HepG2 (cell line): ENCODE results near the gene MRPL3. TPM values are rescaled to one million over a fixed set of nuclear protein-coding genes. Genes with fewer than 3 reads are reported as not detected.

Experiments
- HES4 ChIP-seq: sonication (generic); formaldehyde crosslinking; IDR thresholded peaks from 2 replicates; pipeline ENCODE4 v1.9.0; 2021; ENCODE audit warnings: mild to moderate bottlenecking, missing genetic modification reagents, borderline replicate concordance
- HNF4G ChIP-seq, 2 experiments: sonication (generic) in 1 of 2; formaldehyde crosslinking in 1 of 2; IDR thresholded peaks; 2 replicates each; pipeline versions ENCODE4 v1.4.0 to v1.6.1; 2011 to 2020; ENCODE audit warnings: borderline replicate concordance in 2 of 2, low read depth in 2 of 2, mild to moderate bottlenecking in 2 of 2, low read length in 1 of 2, missing genetic modification reagents in 1 of 2, moderate library complexity in 1 of 2
- NBN ChIP-seq: fragments of 450-650 bp; conservative IDR thresholded peaks from 2 replicates; pipeline ENCODE4 v1.6.1; 2017
- NFE2L1 ChIP-seq: sonication (generic); formaldehyde crosslinking; IDR thresholded peaks from 2 replicates; pipeline ENCODE4 v1.4.0; 2020; ENCODE audit warnings: missing genetic modification reagents, mild to moderate bottlenecking, borderline replicate concordance
- NFIC ChIP-seq: IDR thresholded peaks from 2 replicates; pipeline ENCODE4 v1.6.1; 2012; ENCODE audit warnings: mild to moderate bottlenecking, low read length, inconsistent platforms
- POLR2AphosphoS2 ChIP-seq: IDR thresholded peaks from 2 replicates; pipeline ENCODE4 v1.6.1; 2011; ENCODE audit warnings: low read depth, low read length, improper control_type of control experiment
- PRDM10 ChIP-seq: sonication (generic); formaldehyde crosslinking; IDR thresholded peaks from 2 replicates; pipeline ENCODE4 v1.4.0; 2020; ENCODE audit warnings: low read depth, missing genetic modification reagents
- RERE ChIP-seq: IDR thresholded peaks from 2 replicates; pipeline ENCODE4 v1.6.1; 2016; ENCODE audit warnings: low read depth, missing genetic modification reagents, missing compliant biosample characterization
- SMYD3 ChIP-seq: sonication (generic); formaldehyde crosslinking; IDR thresholded peaks from 2 replicates; pipeline ENCODE4 v1.8.1; 2023; ENCODE audit warnings: mild to moderate bottlenecking, missing genetic modification reagents
- SP140L ChIP-seq: sonication (generic); formaldehyde crosslinking; IDR thresholded peaks from 2 replicates; pipeline ENCODE4 v1.4.0; 2020; ENCODE audit warnings: missing genetic modification reagents, borderline replicate concordance
- U2AF2 ChIP-seq: fragments of 200-400 bp; formaldehyde crosslinking; IDR thresholded peaks from 2 replicates; pipeline ENCODE4 v1.6.1; 2017; ENCODE audit warnings: low read depth, mild to moderate bottlenecking, low read length
- XBP1 ChIP-seq: sonication (generic); formaldehyde crosslinking; IDR thresholded peaks from 2 replicates; pipeline ENCODE4 v1.5.0; 2020; ENCODE audit warnings: missing genetic modification reagents
- ZBTB49 ChIP-seq: sonication (generic); formaldehyde crosslinking; IDR thresholded peaks from 2 replicates; pipeline ENCODE4 v1.4.0; 2020; ENCODE audit warnings: missing genetic modification reagents, borderline replicate concordance
- ZFP36L2 ChIP-seq: sonication (generic); formaldehyde crosslinking; IDR thresholded peaks from 2 replicates; pipeline ENCODE4 v1.4.0; 2020; ENCODE audit warnings: missing genetic modification reagents
- ZNF333 ChIP-seq: sonication (generic); formaldehyde crosslinking; IDR thresholded peaks from 2 replicates; pipeline ENCODE4 v1.4.0; 2020; ENCODE audit warnings: mild to moderate bottlenecking, missing genetic modification reagents, borderline replicate concordance
- ZNF510 ChIP-seq: sonication (generic); formaldehyde crosslinking; IDR thresholded peaks from 2 replicates; pipeline ENCODE4 v1.4.0; 2020; ENCODE audit warnings: low read depth, mild to moderate bottlenecking, missing genetic modification reagents
- polyA plus RNA-seq, 8 experiments: library from polyadenylated mRNA; depleted of rRNA in 3 of 8; stranded (reverse) in 7 of 8; unstranded in 1 of 8; fragments of >200 nt; fragmentation: Illumina TruSeq in 4 of 8; extraction: Trizol in 4 of 8; gene quantifications; 2 replicates each; pipeline versions ENCODE4 v1.2.1 to v1.2.3, GENCODE V29; 2011 to 2016; ENCODE audit warnings: low read depth in 4 of 8, missing spikeins in 1 of 8, mixed read lengths in 1 of 8; ENCODE audit not compliant: insufficient read depth in 1 of 8
- total RNA-seq, 5 experiments: library from RNA; depleted of rRNA; stranded (reverse); fragments of >200 nt; fragmentation: Illumina TruSeq; extraction: Trizol; gene quantifications; 2 replicates each; pipeline ENCODE4 v1.2.3, GENCODE V29; 2016; ENCODE audit warnings: low read depth in 1 of 5

MRPL3 gene
- total and polyA plus RNA-seq, 2 of the 13 experiments (the other 11 are each of a cell fraction or from before 2014, with no cell fraction given): 114 to 172 TPM

DNA sequence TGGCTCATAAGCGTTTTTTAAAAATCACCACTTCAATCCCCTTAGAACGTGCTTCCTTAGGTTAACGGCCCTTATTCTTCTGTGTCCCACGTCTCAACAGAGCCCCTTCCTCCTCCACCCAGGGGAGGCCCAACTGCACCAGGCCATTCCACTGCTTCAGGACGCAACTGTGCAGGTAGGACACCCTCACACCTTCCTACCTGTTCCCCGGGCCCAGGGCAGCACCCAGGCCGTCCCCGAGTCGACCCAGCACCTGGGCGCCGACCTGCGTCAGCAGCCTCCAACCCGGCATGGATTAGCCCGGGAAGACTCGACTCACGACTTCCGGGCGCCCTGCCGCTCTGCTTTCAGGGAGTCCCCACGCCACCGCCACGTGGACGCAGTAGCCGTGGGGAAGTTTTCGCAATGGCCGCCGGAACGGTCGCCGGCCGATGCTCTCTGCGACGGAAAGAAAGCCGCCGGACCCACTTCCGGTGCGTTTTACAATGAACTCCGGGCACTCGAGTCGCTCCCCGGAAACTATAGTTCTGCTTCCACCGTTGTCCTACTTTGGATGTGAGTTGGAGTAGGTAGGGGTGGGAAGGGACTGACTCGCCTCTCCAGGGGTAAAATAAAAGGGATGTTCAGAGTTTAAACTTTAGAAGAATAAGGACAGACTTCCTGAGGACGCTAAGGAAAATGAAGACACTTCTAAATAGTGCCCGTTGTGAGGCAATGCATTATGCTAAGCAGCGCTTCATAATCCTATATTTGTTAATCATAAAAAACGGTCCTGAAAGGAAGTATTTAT is at the start of gene MRPL3 (continued):
- TF ChIP-seq NFE2L1 (CRISPR knock-in tag) (peak; percentile 40; the same call in 1 of the 2 replicates), ZNF333 (CRISPR knock-in tag) (peak; percentile 93; the same call in 1 of the 2 replicates), SP140L (CRISPR knock-in tag) (peak; percentile 97; the same call in 1 of the 2 replicates), NBN (no peak), RERE (peak; percentile 36; the same call in 1 of the 2 replicates), SMYD3 (CRISPR knock-in tag) (peak; percentile 95), PRDM10 (CRISPR knock-in tag) (peak; percentile 81; the same call in 1 of the 2 replicates), U2AF2 (no peak; the same call in 1 of the 2 replicates), HNF4G (IDR thresholded peaks at IDR 0.05; ENCODE audit: borderline replicate concordance, low read depth, low read length) (no peak; the same call in 1 of the 2 replicates), HNF4G (CRISPR knock-in tag; IDR thresholded peaks at IDR 0.05; ENCODE audit: borderline replicate concordance, low read depth) (no peak; the same call in 1 of the 2 replicates), ZFP36L2 (CRISPR knock-in tag) (peak; percentile 77; the same call in 1 of the 2 replicates), ZBTB49 (CRISPR knock-in tag) (peak; percentile 64; the same call in 1 of the 2 replicates), HES4 (CRISPR knock-in tag) (peak; percentile 97), XBP1 (CRISPR knock-in tag) (no peak), NFIC (peak; percentile 54; the same call in 1 of the 2 replicates), POLR2AphosphoS2 (no peak), ZNF510 (CRISPR knock-in tag) (peak; percentile 34; the same call in 1 of the 2 replicates)
